Stimulated activated CD4-positive, alpha-beta T cell treated with anti-CD3 and anti-CD28 coated beads, Interleukin-12 subunit alpha, Interleukin-12 subunit beta, amount 100 ng/mL, for 4 hours (primary cell): ENCODE data around the gene KCNQ1.

ENCODE experiments used
- DNase-seq: peaks from one replicate; pipeline ENCODE4 v3.0.0-alpha.2; 2020

KCNQ1 gene, protein sequence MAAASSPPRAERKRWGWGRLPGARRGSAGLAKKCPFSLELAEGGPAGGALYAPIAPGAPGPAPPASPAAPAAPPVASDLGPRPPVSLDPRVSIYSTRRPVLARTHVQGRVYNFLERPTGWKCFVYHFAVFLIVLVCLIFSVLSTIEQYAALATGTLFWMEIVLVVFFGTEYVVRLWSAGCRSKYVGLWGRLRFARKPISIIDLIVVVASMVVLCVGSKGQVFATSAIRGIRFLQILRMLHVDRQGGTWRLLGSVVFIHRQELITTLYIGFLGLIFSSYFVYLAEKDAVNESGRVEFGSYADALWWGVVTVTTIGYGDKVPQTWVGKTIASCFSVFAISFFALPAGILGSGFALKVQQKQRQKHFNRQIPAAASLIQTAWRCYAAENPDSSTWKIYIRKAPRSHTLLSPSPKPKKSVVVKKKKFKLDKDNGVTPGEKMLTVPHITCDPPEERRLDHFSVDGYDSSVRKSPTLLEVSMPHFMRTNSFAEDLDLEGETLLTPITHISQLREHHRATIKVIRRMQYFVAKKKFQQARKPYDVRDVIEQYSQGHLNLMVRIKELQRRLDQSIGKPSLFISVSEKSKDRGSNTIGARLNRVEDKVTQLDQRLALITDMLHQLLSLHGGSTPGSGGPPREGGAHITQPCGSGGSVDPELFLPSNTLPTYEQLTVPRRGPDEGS

GRCh38 chr11:2444821-2445745 lies at the start of gene KCNQ1:
TSS of gene KCNQ1 (plus strand) at chr11:2445008. CDS start at chr11:2445099, 91 bp downstream.
- peak; percentile 33 for DNase-seq

DNA sequence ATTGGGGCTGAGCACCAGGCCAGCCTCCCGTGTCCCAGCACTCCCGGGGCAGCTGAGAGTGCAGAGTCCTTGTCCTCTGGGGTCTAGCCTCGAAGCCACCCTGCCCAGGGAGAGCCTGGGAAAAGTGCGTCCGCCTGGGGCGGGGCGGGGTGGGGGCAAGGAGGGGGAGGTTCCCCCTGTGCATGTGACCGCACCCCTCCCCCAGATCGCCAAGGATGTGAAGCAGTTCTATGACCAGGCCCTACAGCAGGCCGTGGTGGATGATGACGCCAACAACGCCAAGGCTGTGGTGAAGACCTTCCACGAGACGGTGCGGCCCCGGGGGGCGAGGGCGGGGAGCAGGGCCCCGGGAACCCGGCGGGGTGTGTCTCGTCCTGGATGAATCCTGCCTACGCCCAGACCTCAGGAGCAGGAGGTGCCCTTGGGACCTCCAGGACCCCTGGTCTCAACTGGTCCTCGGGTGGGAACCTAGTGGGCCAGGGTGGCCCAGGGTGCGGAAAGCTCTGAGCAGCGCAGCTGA lies 49.5 kb upstream of the KCNQ1 start:
- DNase-seq = no peak

- no peak for DNase-seq
Observed at GRCh38 chr11:2395856-2396255, 49.0 kb upstream of the KCNQ1 start.

DNA sequence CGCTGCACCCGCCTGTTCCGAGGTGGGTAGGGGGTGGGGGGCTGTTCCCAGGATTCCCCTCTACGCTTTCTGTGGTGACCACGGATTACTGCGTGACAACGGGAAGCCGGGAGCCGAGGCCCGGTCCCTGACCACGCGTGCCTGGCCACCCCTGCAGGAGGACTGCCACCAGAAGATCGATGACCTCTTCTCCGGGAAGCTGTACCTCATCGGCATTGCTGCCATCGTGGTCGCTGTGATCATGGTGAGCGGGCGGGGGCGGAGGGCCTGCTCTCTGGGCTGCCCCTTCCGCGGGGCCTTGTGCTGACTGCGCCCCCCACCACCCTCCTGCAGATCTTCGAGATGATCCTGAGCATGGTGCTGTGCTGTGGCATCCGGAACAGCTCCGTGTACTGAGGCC lies 48.3 kb upstream of the KCNQ1 start:
- no peak for DNase-seq

DNA sequence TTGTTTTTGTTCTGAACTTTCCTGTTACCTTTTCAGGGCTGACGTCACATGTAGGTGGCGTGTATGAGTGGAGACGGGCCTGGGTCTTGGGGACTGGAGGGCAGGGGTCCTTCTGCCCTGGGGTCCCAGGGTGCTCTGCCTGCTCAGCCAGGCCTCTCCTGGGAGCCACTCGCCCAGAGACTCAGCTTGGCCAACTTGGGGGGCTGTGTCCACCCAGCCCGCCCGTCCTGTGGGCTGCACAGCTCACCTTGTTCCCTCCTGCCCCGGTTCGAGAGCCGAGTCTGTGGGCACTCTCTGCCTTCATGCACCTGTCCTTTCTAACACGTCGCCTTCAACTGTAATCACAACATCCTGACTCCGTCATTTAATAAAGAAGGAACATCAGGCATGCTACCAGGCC lies 47.8 kb upstream of the KCNQ1 start:
- no peak for DNase-seq

DNA sequence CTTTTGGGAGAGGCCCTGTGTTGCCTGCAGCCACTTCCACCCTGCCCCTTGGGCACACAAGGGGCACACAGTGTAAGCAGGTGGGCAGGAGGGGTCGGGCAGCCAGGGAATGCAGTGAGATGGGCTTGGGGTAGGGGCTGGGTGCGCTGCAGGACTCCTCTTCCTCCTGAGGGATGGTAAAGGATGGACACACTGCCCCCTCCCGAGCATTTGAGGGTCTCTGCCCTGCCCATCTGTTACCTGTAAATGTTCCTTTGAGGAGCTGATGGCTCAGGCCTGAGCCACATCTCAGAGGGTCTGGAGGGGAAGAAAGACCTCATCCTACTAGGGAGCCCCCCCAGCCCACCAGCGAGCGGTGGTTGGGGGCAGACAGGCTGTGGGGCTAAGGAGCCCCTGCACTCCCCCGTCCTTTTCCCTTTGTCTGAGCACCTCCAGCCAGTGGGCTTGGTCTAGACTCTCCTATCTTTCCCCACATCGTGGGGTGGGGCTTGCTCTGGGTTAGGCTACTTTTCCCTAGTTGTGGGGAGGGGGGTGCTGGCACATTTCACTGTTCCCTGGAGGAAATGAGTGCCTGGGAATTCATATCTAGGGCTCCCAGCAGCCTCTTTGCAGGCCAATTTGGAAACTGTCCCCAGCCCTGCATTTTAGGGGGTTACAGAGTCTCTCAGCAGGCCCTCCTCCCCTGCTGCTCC lies 46.0 kb upstream of the KCNQ1 start:
- DNase-seq = no peak

DNA sequence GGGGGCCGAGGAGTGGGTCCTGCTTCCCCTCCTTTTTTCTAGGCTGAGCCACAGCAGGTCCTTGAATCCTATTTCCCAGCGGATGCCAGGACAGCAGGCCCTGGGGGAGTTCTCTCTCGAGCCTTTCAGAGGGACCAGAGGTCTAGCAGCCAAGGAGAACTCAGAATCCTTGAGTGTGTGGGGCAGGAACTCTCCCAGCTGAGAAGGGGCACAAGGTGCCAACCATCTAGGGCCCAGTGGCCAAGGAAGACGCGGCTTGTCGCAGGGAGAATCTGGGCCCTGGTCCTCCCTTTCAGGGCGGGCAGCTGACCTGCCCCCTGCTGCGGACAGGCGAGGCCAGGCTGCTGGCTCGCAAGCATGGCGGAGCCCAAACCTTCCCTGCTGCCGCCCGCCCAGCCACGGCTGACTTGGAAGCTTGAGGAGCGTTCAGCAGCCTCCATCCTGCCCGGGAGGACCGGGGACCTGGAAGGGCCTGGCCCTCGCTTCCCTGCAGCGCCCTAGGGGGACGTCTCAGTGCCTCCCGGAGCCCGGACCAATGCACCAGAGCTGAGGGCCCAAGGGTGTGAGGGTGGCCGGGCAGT lies 45.2 kb upstream of the KCNQ1 start:
- DNase-seq = peak; percentile 36

GRCh38 chr11:2400069-2400761 lies 44.6 kb upstream of the KCNQ1 start, which contains the start of gene TSSC4:
TSS of gene TSSC4 (plus strand) at chr11:2400750. CDS start at chr11:2402634, 1,884 bp downstream.
- peak; percentile 99 for DNase-seq

GRCh38 chr11:2400762-2401435 lies 43.9 kb upstream of the KCNQ1 start:
- no peak for DNase-seq

- no peak for DNase-seq
Observed at GRCh38 chr11:2401436-2401984, 43.3 kb upstream of the KCNQ1 start.

DNA sequence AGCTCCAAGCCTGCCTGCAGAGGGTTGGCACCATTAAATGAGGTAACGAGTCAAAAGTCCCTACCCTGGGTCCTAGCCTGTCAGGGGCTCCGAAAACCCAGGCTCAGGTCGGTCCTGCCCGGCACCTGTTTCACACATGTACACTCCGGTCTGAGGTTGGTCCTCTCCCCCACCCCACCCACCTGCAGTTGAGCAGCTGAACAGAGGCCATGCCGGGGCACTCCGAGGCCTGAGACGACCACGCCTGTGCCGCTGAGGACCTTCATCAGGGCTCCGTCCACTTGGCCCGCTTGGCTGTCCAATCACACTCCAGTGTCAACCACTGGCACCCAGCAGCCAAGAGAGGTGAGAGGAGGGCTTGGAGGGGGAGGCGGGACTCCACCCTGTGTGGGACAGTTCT lies 42.7 kb upstream of the KCNQ1 start:
- DNase-seq = no peak

GRCh38 chr11:2402890-2403645 lies 41.7 kb upstream of the KCNQ1 start:
- no peak for DNase-seq

GRCh38 chr11:2404735-2405196 lies 40.0 kb upstream of the KCNQ1 start:
- no peak for DNase-seq

GRCh38 chr11:2406451-2406850 lies 38.4 kb upstream of the KCNQ1 start:
- DNase-seq = no peak

- DNase-seq = no peak
Observed at GRCh38 chr11:2406878-2407410, 37.9 kb upstream of the KCNQ1 start.

GRCh38 chr11:2408671-2409070 lies 36.1 kb upstream of the KCNQ1 start:
- DNase-seq = no peak

DNA sequence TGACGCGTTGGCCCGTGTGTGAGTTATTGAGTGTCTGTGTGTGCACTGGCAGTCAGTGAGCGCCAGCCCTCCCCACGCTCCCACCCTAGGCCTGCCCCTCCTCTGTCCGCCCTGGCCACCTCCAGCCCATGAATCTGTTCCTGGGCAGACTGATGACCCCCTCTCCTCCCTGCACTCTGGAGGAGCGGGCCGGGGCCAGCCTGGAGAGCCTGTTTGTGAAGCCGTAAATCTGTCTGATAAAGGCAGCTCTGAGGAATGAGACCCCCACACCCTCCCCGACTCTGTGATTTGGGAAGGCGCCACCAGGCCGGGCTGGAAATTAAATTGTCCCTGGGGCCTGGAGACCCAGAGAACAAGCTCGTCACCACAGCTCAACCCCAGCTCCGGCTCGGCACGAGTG lies 35.7 kb upstream of the KCNQ1 start:
- no peak for DNase-seq

GRCh38 chr11:2409611-2410468 lies 35.0 kb upstream of the KCNQ1 start:
- no peak for DNase-seq
